Fibroblast of mammary gland (primary cell): ENCODE data around the gene SYNE1.
"Not testable (repeated sequence)": the region's sequence is repeated elsewhere in the genome, so short reads cannot be mapped to it uniquely, and the experiment has no call there.

ENCODE experiments used
- DNase-seq: peaks from one replicate; pipeline ENCODE4 v3.0.0-alpha.2; 2010; ENCODE audit warnings: low read depth
- H3K4me3 ChIP-seq: 2 replicates; pipeline ENCODE4 v1.5.1; 2011; ENCODE audit warnings: low read depth, mild to moderate bottlenecking, low read length, moderate library complexity; ENCODE audit not compliant: control insufficient read depth
- TF ChIP-seq, protein P1 (sequence below): conservative IDR thresholded peaks from 2 replicates; pipeline ENCODE4 v1.5.1; 2011; ENCODE audit warnings: low read depth, low read length, inconsistent platforms; ENCODE audit not compliant: control insufficient read depth, insufficient read depth

The SYNE1 gene

GRCh38 chr6:152630832-152631231 is 6.3 kb downstream of the SYNE1 start:
- no peak overlapping the region for H3K4me3 ChIP-seq
- DNase-seq = no peak
- TF ChIP-seq, protein P1, sequence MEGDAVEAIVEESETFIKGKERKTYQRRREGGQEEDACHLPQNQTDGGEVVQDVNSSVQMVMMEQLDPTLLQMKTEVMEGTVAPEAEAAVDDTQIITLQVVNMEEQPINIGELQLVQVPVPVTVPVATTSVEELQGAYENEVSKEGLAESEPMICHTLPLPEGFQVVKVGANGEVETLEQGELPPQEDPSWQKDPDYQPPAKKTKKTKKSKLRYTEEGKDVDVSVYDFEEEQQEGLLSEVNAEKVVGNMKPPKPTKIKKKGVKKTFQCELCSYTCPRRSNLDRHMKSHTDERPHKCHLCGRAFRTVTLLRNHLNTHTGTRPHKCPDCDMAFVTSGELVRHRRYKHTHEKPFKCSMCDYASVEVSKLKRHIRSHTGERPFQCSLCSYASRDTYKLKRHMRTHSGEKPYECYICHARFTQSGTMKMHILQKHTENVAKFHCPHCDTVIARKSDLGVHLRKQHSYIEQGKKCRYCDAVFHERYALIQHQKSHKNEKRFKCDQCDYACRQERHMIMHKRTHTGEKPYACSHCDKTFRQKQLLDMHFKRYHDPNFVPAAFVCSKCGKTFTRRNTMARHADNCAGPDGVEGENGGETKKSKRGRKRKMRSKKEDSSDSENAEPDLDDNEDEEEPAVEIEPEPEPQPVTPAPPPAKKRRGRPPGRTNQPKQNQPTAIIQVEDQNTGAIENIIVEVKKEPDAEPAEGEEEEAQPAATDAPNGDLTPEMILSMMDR = no peak

- TF ChIP-seq, protein P1 = no peak
- no peak for DNase-seq
Measured at GRCh38 chr6:152625213-152625612, 11.9 kb downstream of the SYNE1 start.

DNA sequence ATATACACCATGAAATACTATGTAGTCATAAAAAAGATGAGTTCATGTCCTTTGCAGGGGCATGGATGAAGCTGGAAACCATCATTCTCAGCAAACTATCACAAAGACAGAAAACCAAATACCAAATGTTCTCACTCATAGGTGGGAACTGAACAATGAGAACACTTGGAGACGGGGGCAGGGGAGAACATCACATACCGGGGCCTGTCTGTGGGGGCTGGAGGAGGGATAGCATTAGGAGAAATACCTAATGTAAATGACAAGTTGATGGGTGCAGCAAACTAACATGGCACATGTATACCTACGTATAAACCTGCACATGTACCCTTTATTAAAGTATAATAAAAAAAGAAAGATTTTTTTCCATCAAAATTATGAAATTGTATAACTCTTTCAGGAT is 22.4 kb downstream of the SYNE1 start:
- DNase-seq, H3K4me3 ChIP-seq: not testable (repeated sequence)

More at GRCh38 chr6:152625213-152625612, 11.9 kb downstream of the SYNE1 start:
- no peak overlapping the region for H3K4me3 ChIP-seq

DNA sequence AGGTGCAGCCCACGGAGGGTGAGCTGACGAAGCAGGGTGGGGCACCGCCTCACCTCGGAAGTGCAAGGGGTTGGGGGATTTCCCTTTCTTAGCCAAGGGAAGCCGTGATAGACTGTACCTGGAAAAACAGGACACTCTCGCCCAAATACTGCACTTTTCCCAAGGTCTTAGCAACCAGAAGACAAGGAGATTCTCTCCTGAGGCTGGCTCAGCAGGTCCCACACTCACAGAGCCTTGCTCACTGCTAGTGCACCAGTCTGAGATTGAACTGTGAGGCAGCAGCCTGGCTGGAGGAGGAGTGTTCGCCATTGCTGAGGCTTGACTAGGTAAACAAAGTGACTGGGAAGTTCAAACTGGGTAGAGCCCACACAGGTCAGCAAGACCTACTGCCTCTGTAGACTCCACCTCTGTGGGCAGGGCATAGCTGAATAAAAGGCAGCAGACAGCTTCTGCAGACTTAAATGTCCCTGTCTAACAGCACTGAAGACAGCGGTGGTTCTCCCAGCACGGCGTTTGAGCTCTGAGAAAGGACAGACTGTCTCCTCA is 28.0 kb downstream of the SYNE1 start:
- H3K4me3 ChIP-seq = no peak overlapping the region
- no peak for DNase-seq
- TF ChIP-seq, protein P1 = no peak

- DNase-seq = no peak
- no peak overlapping the region for H3K4me3 ChIP-seq
- TF ChIP-seq, protein P1 = no peak
Measured at GRCh38 chr6:152605941-152606340, 31.2 kb downstream of the SYNE1 start.

DNA sequence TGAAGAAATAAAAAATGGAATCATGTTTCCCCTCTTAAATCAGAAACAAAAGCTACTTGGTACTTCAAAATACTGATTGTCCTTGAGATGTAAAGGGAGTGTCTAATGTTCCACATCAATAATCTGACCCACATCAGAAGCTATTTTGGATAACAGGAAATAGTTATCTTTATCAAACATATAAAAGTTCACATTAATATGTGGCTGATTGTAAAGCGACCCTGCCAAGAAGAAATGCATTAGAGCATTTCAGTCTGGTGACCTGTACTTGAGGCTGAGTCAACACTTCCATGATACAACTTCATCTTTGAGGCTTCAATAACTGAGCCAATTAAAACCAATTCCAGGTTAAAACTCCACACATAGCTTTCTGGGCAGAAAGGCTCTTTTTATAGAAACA is 31.8 kb downstream of the SYNE1 start:
- H3K4me3 ChIP-seq = no peak overlapping the region
- TF ChIP-seq, protein P1 = no peak
- peak; percentile 29 for DNase-seq

DNA sequence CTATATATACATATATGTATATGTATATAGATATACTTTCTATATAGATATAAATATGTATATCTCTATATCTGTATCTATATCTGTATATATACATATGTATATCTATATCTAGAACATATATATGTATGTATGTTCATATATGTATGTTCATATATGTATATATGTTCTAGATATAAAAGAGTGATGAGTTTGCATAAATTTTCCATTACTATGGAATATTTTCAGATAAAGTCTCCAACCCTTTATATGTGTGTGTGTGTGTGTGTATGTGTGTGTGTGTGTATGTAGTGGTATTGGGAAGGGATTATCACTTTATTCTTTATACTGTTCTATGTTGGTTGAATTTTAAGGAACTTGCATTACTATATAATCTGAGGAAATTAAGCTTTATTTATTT is 33.3 kb downstream of the SYNE1 start:
- H3K4me3 ChIP-seq = no peak overlapping the region
- no peak for DNase-seq
- TF ChIP-seq, protein P1 = no peak
